Left forelimb (tissue), 1 donor: Measurements from ENCODE around the gene ADAMTSL1.

ENCODE experiments used
- DNase-seq: peaks from one replicate; pipeline ENCODE4 v3.0.0-alpha.2; 2018; ENCODE audit warnings: low spot score

ADAMTSL1 gene

DNA sequence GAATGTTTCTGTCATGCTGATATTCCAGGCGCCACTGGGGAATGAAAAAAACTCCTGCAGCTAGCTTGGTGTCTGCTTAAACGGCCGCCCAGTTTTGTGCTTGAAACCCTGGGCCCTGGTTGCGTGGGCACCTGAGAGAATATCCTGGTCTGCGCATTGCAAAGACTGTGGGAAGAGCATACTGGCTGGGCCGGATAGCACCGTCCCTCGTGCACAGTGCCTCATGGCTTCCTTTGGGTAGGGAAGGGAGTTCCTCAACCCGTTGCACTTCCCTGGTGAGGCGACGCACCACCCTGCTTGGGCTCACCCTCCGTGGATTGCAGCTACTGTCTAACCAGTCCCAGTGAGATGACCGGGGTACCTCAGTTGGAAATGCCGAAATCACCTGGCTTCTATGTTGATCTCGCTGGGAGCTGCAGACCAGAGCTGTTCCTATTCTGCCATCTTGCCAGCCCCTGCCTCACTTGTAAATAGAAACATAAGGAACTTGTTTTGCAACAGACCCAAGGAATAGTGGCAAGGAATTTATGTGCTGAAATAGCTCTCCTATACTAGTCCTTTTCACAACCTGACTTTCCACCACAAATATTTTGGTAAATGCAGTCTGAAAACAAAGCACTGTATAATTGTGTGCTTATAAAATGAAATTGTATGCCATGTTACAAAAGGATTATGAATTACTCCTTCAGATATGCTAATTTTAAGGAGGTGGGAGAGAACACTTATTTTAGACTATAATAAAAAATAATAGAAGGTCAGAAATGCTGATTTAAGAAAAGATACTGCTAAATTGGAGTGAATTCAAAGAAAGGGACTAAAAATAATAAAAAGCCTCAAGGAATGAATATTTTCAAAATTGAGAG is 90.3 kb downstream of the ADAMTSL1 start:
- DNase-seq = no peak

DNA sequence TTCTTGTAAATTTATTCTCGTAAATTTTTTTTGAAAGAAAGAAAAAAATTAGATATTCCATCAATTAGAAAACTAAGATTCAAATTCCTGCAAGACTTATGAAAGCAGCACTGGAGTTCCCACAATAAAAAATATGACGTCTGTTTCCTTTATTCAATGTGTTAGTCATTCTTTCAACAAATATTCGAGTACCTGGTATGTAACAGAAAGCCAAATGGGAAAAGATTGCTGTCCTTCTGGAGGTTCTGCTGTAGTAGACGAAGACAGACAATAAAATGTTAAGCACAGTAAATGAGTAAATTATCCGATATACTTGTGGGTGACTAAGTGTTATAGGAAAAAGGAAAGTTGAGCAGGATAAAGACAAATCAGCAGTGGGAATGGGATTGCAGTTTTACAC is 92.2 kb downstream of the ADAMTSL1 start:
- DNase-seq = no peak

DNA sequence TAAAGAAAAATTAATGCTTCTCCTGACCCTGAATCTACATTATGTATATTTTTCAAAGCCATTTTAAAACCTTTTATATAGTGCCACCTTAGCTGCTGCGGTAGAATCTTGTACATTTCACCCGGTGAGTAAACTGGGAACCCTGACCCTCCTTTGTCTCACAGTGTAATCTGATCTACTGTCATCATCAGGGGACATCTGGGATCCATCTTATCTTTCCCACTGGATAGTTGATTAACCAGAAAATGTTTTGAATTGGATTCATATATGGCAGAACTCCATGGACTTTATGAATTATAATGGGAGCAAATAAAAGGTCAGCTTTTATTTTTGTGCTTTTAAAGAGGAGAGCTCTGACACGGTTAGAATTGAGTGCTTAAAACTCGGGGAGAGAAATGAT is 95.0 kb downstream of the ADAMTSL1 start:
- no peak for DNase-seq

DNA sequence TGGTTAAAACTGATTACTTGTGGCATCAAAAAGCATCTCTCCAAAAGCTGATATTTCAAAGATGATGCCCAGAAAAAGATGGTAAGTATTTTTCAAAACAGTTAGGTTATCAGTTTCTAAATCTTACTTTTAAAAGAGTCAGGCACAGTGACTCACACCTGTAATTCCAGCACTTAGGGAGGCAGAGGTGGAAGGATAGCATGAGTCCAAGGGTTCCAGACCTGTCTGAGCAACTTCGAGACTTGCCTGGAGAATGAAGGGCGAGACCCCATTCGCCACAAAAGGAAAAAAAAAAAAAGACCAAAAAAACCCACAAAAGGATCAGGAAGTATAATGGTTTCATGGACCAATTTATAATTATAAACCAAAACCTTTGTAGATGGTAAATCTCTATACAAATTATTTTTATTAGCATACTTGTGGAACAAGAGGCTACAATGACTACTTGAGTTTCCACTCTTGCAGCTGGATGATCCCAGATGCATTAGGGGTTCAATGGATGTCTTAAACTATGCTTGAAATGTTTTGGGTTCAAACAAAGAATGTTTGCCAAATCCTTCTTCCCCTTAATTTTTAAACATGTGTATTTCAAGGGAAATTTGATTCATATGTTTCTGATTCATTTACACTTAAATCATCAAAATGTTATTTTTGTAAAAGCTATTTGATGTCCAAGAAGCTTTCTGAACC is 96.1 kb downstream of the ADAMTSL1 start:
- DNase-seq = no peak

DNA sequence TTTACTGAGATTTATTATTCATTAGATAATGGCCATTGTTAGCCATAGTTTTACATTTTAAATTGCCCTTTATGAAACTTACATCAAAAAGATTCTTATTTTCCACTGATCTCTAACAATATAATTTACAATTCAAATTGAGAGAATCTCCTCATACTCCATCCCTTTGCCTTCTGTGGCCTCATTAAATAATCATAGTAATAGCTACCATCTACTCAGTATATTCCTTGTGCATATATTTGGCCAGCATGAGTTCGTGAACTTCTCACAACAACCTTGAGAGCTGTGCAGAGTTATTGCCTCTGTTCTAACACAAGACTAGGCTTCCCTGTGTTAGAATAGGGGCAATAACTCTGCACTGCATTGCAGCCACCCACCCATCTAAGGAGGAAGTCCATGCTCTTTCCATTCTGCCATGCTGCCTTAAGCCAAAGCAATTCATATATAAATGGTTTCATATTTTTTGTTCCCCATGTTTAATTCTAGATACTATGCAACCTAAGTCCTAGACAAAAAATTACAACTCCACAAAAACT is 99.1 kb downstream of the ADAMTSL1 start:
- DNase-seq = no peak

DNA sequence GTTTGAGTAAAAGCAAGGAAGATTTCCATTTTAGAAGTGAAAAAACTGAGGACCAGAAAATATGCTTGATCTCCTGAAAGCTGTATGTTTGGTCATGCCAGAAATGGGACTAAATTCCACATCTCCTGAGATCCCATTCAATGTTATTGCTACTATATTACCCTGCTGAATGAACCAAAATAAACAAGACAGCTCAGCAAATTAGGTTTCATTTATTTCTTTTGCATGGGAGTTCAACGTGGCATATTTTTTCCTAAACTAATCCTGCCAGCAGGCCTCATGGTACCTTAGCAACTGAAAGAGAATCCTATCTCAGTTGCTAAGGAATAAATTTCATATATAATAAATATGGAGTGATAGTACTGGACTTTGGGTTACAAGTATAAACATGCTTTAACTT is 101.7 kb downstream of the ADAMTSL1 start:
- DNase-seq = no peak

DNA sequence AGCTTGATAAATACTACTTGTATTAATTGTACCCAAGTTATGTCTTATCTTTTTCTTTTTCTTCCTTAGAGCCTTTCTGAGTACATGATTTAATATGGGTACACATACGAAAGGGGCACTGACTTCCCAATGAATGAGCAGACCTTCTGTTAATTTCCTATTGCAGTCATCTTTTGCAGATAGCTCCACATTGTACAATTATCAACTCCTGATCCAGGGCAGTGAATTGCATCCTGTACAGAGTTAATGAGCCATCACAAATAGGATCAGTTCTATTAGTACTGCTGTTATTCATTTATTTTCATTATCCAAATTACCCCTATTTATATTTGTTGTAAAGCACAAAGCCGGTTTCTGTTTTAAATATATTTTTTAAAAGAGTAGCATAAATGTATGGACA is 105.6 kb downstream of the ADAMTSL1 start:
- no peak for DNase-seq

DNA sequence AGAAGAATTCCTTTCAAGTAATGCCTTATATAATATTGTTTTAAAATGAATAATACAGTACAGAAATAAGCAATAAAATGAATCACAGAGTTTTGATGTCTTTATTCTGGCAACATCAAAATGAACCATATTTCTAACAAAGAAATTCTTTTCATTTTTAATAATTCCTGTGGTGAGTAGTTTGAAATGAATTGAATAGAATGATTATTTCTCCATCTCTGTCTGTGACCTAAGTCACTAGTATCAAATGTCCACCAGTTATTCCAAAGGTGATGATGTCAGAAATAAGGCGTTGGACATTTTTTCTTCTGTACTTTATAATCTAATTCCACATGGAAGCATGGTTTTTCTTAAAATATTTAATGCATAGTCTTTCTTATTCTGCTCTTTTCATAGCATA is 106.2 kb downstream of the ADAMTSL1 start:
- DNase-seq = no peak

DNA sequence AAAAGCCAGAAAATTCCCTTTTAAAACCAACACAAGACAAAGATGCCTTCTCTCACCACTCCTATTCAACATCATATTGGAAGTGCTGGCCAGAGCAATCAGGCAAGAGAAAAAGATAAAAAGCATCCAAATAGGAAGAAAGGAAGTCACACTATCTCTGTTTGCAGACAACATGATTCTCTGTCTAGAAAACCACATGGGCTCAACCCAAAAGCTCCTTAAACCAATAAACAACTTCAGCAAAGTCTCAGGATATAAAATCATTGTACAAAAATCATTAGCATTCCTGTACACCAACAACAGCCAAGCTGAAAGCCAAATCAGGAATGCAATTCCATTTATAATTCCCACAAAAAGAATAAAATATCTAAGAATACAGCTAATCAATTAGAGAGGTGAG is 112.0 kb downstream of the ADAMTSL1 start:
- DNase-seq = no peak

DNA sequence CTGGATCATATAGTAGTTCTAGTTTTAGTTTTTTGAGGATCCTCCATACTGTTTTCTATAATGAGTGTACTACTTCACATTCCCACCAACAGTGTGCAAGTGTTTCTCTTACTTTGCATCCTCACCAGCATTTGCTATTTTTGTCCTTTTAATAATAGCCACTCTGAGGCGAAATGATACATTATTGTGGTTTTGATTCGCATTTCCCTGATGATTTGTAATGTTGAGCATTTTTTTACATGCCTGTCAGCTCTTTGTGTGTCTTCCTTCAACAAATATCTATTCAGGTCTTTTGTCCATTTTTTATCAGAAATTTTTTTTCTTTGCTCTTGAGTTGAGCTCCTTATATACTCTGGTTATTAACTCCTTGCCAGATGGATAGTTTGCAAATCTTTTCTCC is 114.0 kb downstream of the ADAMTSL1 start:
- DNase-seq = no peak

DNA sequence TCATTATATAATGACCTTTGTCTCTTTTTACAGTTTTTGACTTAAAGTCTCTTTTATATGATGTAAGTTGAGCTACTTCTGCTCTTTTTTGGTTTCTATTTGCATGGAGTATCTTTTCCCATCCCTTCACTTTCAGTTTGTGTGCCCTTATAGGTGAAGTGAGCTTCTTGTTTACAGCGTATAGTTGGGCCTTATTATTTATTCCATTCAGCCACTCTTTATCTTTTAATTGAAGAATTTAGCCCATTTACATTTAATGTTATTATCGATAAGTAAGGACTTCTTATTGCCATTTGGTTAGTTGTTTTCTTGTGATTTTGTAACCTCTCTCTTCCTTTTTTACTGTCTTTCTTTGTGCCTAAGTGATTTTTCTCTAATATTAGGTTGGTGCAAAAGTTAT is 117.3 kb downstream of the ADAMTSL1 start:
- no peak for DNase-seq

DNA sequence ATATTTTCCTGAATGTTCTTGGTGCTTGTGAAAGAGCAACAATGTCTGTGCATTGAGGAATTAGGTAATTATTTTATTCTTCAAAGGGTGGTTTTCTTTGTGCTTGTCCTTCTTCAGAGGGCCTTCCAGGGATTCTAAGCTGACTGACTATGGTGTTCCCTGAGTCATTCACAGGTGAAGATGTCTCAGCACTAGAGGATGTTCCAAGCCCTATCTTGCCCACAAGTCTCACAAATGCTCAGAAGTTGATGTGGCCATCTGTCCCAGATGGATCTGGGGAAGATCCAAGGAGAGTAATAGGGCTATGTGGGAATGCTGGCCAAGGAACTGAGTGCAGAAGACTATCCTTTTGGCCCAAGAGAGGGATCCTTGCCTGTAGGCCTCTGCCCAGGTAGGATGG is 120.9 kb downstream of the ADAMTSL1 start:
- DNase-seq = no peak

DNA sequence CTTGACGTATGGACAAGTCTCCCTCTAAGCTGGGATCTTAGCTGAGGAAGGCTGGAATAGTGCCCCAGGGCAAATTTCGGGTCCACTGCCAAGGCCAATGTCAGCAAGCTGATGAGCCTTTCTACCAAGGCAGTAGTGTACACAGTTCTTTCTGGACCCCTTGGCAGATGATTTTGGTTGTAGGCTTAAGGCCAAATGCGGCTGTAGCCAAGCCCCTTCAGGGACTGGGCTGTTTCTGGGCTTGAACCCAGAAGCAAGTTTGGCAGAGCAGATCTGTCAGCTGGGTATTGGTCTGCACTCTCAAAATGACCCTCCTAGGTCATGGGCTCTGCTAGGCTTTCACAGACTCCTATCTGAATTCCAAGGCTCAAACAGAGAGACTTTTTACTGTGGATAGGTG is 121.6 kb downstream of the ADAMTSL1 start:
- no peak for DNase-seq

DNA sequence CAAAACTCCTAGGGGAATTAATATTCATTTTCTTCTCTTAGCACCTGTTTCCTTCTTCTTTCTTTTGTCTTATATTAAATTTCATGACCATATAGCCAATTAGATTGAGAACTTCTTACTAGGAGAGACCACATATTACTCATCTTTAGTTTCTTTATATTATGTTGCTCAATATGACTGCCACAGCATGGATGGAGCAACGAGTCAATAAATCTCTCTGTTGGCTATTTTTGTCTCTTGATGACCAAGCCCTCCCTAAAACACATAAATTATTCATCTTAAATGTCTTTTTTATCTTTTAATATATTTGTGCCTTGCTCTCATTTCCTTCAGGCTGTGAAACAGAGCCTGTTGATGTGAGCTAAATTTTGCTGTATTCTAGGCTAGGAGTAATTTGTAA is 123.0 kb downstream of the ADAMTSL1 start:
- no peak for DNase-seq

DNA sequence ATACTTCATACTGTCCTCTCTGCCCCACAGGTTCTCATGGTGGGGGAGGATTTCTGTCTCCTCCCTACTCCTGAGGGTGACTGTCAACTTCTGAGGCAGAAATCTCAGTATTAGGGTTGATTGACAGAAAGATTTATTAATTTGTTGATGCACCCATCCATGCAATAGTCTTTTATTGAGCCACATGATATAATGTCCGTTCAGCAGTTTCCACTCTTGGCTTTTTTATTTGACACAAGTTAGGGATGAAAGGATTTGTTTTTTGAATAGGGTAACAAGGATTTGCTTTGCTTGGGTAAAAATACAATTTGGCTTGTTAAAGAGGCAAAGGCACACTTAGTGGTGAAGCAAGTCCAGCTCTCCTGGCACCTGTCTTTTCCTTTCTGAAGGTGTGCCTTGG is 125.0 kb downstream of the ADAMTSL1 start:
- no peak for DNase-seq

DNA sequence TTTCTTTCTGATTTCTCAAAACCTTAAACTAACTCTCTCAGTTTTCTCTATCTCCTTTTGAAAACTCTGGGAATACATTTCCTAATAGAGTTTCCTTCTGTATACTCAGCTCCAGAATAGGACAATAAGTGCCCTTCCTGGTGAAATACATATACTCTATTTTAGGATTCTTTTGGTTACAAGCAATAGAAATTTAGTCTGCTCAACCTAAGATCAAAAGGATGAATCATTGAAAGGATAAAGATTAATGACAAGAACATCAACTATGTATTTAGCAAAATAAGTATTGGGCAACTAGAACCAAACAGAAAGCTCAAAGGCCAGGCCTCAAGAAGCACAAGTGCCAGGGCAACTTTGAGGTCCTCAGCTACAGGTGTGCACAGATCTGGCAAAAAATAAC is 127.1 kb downstream of the ADAMTSL1 start:
- no peak for DNase-seq

DNA sequence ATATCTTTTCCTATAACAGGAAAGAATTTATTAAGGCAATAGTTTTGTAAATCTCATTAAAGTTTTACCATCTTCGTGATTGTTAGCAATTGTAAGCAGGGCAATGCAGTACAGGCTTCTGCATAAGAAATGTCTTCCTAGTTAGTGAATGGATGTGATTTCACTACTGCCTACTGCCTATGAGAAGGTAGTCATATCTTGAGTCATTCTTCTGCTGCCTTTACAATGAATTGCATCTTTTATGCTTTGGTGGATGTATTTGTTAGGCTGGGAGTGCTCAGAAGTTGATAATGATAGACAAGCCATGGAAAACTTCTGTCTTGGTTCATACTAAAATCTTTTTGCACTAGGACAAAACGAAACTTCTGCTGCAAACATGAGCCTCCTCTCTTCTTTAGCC is 128.0 kb downstream of the ADAMTSL1 start:
- DNase-seq = no peak

DNA sequence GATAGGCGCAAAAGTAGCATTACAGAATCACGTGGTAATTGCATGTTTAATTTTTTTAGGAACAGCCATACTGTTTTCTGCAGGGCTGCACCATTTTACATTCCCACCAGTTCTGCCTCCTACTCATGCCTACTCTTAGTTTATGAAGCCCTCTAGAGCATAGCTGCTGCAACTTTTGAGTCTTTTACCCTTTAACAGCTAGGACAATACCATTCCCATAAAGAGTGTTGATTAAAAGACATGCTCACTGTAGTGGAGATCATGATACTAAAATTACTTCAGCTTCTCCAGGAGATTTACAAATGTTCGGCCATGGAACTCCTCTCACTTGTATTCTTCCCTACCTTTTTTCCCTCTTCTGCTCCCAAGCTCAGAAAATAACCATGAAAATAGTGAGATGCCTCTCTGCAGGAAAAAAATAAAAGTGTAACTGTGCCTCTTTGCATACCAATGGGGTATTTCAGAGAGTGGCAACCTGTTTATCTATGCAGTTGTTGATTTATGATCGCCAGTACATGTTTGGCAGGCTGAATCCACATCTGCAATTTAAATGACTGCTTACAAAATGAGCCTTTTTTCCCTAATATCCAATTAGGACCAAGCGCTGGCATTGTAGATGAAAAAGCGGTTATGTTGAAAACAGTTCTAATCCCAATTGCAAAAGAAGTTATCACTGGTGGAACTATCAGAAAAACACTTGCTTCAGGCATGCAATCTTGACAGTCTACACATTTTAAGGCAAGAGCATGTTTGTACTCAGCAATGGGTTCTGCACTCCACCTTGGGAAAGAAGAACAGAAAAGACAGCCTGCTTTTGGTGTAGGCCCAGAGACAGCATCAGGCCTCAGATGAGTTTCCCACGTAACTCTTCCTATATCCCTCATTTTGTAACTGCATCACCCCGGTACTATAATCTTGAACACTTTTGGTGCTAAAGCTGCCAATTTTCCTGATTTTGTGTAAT is 131.1 kb downstream of the ADAMTSL1 start:
- DNase-seq = no peak

DNA sequence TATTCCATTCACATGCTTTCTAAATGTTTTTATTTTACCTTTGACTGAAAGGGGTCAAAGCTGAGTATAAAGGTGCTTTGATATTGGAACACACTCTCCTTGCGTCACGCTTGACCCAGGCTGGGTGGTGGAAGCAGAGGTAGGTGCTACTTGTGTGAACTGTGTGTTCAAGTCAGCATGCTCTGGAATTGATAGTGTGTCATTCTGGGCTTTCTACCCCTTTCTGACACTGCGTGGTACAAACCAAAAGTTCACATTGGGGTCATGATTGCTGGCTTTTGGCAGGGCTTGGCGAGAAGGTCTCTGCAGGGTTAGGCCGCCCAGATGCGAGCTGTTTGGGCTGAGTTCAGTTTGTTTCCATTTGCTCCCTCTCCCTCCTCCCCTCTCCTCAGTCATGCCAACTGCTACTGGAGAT is 131.8 kb downstream of the ADAMTSL1 start:
- DNase-seq = no peak

DNA sequence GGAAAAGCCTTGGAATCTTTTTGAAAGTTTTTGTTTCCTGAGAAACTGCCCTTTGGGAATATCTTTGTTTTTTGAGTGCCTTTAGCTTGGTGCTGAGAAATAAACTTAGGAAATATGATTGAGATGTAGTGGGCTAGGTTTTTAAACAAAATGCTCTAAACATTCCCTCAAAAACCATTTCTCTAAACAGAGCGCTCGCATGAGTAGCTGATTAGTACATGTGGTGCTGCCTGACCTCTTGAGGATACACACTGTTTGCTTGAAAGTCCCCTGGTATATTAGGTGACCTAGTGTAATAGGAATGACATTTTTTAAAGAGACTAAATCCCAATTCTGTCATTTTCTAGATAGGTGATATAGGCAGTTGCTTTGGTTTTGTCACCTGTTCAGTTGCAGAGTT is 132.3 kb downstream of the ADAMTSL1 start:
- no peak for DNase-seq

DNA sequence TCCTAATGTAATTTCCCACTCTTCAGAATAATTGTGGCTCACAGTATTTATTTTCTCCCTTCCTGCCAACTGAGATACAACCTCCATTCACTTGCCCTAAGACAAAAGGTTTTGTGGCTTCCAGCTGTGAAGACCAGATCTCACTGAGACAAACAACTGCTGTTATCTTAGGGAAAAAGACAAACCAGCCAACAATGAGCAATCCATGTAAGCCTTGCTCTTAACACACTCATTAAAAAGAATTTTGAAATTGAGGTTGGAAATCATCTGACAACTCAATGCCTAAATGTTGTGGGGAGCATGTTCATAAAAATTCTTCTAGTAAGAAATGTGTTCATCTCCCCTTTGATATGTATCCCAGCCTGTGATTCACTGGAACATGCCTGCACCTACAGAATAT is 132.9 kb downstream of the ADAMTSL1 start:
- DNase-seq = no peak

DNA sequence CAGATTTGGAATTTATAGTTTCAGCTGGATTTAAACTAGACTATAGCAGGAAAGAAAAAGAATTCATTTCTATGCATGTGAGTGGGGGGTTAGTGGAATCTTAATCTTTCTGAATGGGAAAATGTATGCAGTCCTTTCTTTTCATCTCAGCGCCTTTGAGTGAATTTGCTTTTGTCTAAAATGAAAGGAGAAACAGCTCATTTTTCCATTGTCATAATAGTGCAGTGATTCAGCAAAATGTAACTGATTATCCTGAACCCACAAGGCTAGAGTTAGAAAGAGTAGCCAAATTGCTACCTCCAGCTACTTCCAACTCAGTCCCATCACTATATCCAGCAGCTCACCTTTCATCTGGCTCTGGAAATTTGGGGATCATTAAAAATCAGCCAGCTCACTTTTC is 134.4 kb downstream of the ADAMTSL1 start:
- DNase-seq = no peak
